Activated CD8-positive, alpha-beta memory T cell treated with anti-CD3 and anti-CD28 coated beads, Interleukin-2, amount 50 U/mL, for 1 hour (primary cell): ENCODE results near the gene PTCD2.

Experiments used
- DNase-seq: peaks from one replicate; pipeline ENCODE4 v3.0.0-alpha.2; 2020; ENCODE audit errors: extremely low read depth

Gene PTCD2

DNA sequence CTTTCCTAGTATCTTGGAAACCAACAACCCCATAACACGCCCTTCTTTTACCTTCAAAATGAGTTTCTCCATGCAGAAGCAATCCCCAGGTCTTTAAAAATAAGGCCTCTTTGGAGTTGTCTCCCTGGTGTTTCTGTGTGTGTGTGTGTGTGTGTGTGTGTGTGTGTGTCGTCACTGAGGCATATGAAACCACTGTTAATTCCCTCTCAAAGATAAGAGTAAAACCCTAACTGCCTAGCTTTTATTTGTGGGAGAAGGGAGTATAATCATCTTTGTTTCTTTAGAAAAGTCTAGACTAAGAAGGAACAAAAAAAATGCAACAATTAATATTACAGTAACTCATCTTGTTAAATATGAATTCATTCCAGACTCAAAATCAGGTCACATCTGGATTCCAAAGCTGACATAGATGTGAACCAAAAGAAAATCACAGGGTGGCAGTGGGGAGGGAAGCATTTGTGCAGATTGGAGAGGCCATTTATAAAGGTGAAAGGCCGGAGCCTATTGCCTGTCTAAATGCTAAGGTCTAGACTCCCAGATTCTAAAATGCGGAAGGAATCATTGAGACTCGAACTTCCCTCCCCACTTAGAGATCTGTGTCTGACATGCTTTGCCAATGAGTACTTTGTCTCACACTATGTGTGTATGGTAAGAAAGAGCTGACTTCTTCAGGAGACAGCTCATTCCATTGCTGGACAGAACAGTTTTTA, 95.6 kb downstream of the PTCD2 start:
- DNase-seq, result no peak

DNA sequence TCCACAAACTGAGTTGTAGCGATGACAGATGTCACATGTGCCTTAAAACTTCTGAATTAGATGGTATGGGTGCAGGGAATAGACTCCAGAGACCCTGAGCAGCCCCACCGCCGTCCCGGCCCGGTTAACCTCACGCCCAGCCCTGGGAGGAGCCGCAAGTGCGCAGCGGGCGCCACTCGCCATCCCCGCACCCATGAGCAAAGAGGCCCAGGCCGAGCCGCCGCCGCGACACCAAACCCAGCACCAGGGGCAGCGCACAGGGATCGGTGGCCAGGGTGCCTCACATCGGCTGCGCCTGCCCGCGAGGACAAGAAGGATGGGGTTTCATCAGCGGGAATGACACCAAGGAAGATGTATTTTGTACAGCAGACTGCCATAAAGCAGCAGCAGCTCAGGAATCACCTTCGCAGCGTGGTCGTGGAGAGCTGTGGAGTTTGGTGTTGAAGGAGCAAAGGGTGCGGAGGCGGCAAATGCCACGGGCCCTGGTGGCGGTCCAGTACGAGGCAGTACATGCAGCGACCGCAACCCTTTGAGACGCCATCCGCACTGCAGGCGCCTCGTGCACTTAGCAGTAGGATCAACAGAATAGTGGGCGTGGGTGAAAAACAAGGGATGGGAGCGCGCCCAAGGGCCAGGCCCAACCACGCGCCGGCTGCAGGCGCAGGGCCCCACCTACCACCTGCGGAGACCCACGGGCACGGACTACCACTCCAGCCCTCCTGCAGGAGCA, 97.3 kb downstream of the PTCD2 start:
- no peak for DNase-seq
